ENCODE measurements around the gene FADS6.

- TF ChIP-seq CTCF (IDR thresholded peaks at IDR 0.05): peak; percentile 84
- no peak for TF ChIP-seq ZFX (IDR thresholded peaks at IDR 0.05; ENCODE audit: borderline replicate concordance)
Observed at GRCh38 chr17:74859459-74860228, 33.8 kb downstream of the FADS6 start, which contains the start of gene GRIN2C.
